CD14-positive monocyte (primary cell): ENCODE results near the gene DBNDD1. TPM values are rescaled to one million over a fixed set of nuclear protein-coding genes. Genes with fewer than 3 reads are reported as not detected.
A peak's percentile ranks its signal among the peaks of the same experiment; 100 is the strongest.

Experiments used
- DNase-seq, 3 donors: peaks; one replicate each; pipeline ENCODE4 v3.0.0-alpha.2; 2011 to 2022
- H2AFZ ChIP-seq: 2 replicates; pipeline ENCODE4 v1.6.0; 2012; ENCODE audit warnings: mild to moderate bottlenecking, low read depth, low read length, inconsistent platforms; ENCODE audit not compliant: insufficient read depth, poor library complexity, severe bottlenecking
- H3K27ac ChIP-seq, 2 donors: 1 replicate in 1 of 2; 2 replicates in 1 of 2; pipeline ENCODE4 v1.5.1; 2012 to 2013; ENCODE audit warnings: low read length in 2 of 2, control low read depth in 1 of 2, inconsistent platforms in 1 of 2, low read depth in 1 of 2, mild to moderate bottlenecking in 1 of 2
- H3K27me3 ChIP-seq, 2 donors: one replicate each; pipeline versions ENCODE4 v1.6.0 to v1.6.1; 2011 to 2013; ENCODE audit warnings: low read length in 2 of 2; ENCODE audit not compliant: control insufficient read depth in 2 of 2, insufficient read depth in 2 of 2
- H3K36me3 ChIP-seq, 2 donors: replicated peaks in 1 of 2; 1 replicate in 1 of 2; 2 replicates in 1 of 2; pipeline versions ENCODE4 v1.5.1 to v1.6.1; 2012 to 2013; ENCODE audit warnings: low read length in 2 of 2, control low read depth in 1 of 2, inconsistent platforms in 1 of 2, mild to moderate bottlenecking in 1 of 2; ENCODE audit not compliant: insufficient read depth in 2 of 2, control insufficient read depth in 1 of 2
- H3K4me1 ChIP-seq, 2 donors: 1 replicate in 1 of 2; 2 replicates in 1 of 2; pipeline versions ENCODE4 v1.5.1 to v1.6.1; 2012 to 2013; ENCODE audit warnings: low read length in 2 of 2, control low read depth in 1 of 2, inconsistent platforms in 1 of 2, mild to moderate bottlenecking in 1 of 2, moderate library complexity in 1 of 2; ENCODE audit not compliant: insufficient read depth in 2 of 2, control insufficient read depth in 1 of 2
- H3K4me2 ChIP-seq: replicated peaks from 2 replicates; pipeline ENCODE3; 2012; ENCODE audit warnings: low read length, moderate library complexity, mild to moderate bottlenecking; ENCODE audit not compliant: poor library complexity, severe bottlenecking; ENCODE audit errors: extremely low read depth
- H3K4me3 ChIP-seq, 3 experiments: fragments of 200-600 bp in 1 of 3; sonication (generic) in 1 of 3; replicated peaks in 1 of 3; 1 replicate in 2 of 3; 2 replicates in 1 of 3; pipeline ENCODE4 v1.5.1; 2011 to 2013; ENCODE audit warnings: low read length in 3 of 3, mild to moderate bottlenecking in 3 of 3, control low read depth in 2 of 3, low read depth in 2 of 3, inconsistent platforms in 1 of 3, moderate library complexity in 1 of 3
- H3K79me2 ChIP-seq: 2 replicates; pipeline ENCODE4 v1.6.0; 2012; ENCODE audit warnings: mild to moderate bottlenecking, control low read depth, inconsistent platforms, low read length, moderate library complexity; ENCODE audit not compliant: insufficient read depth
- H3K9ac ChIP-seq: 2 replicates; pipeline ENCODE4 v1.6.0; 2017; ENCODE audit warnings: low read length, mild to moderate bottlenecking; ENCODE audit not compliant: insufficient read depth, poor library complexity, severe bottlenecking
- H3K9me3 ChIP-seq, 2 donors: replicated peaks in 1 of 2; 1 replicate in 1 of 2; 2 replicates in 1 of 2; pipeline versions ENCODE4 v1.5.1 to v1.6.1; 2012 to 2013; ENCODE audit warnings: low read length in 2 of 2, control low read depth in 1 of 2; ENCODE audit not compliant: control insufficient read depth in 1 of 2, insufficient read depth in 1 of 2
- H4K20me1 ChIP-seq: 2 replicates; pipeline ENCODE4 v1.6.0; 2012; ENCODE audit warnings: mild to moderate bottlenecking, low read length, control low read depth, moderate library complexity; ENCODE audit not compliant: insufficient read depth
- H3K27ac Mint-ChIP-seq, 7 donors: one replicate each; pipeline ENCODE4 v1.8.0; 2020; ENCODE audit warnings: mild to moderate bottlenecking in 7 of 7, mixed read lengths in 7 of 7, moderate library complexity in 6 of 7, inconsistent platforms in 2 of 7
- H3K27me3 Mint-ChIP-seq, 3 donors: one replicate each; pipeline ENCODE4 v1.8.0; 2021 to 2022; ENCODE audit warnings: low read depth in 3 of 3, mild to moderate bottlenecking in 3 of 3, mixed read lengths in 3 of 3, moderate library complexity in 3 of 3, inconsistent platforms in 1 of 3
- H3K36me3 Mint-ChIP-seq, 2 donors: one replicate each; pipeline ENCODE4 v1.8.0; 2020; ENCODE audit warnings: mixed read lengths in 2 of 2, inconsistent platforms in 1 of 2, mild to moderate bottlenecking in 1 of 2
- H3K4me1 Mint-ChIP-seq: one replicate; pipeline ENCODE4 v1.8.0; 2020; ENCODE audit warnings: mild to moderate bottlenecking, mixed read lengths
- H3K4me3 Mint-ChIP-seq, 2 donors: one replicate each; pipeline ENCODE4 v1.8.0; 2020; ENCODE audit warnings: mild to moderate bottlenecking in 2 of 2, mixed read lengths in 2 of 2, moderate library complexity in 1 of 2
- H3K9me3 Mint-ChIP-seq, 7 donors: one replicate each; pipeline ENCODE4 v1.8.0; 2020 to 2022; ENCODE audit warnings: mixed read lengths in 7 of 7, mild to moderate bottlenecking in 6 of 7, moderate library complexity in 6 of 7, inconsistent platforms in 2 of 7
- WGBS: methylation state at CpG from one replicate; pipeline ENCODE4 v1.1.5; 2013; ENCODE audit warnings: missing lambda C conversion rate; ENCODE audit not compliant: insufficient coverage; 5-methylcytosine and 5-hydroxymethylcytosine counted together
- intact Hi-C, 2 donors: fragments of 100-400 bp; cut with micrococcal nuclease; formaldehyde crosslinking; loops; one replicate each; pipeline versions ENCODE4 v1.15.0 to v1.15.1; 2023
- polyA plus RNA-seq, 3 donors: library from polyadenylated mRNA; depleted of rRNA in 1 of 3; unstranded in 2 of 3; stranded (reverse) in 1 of 3; fragments of 300-500 nt in 2 of 3; fragments of >200 nt in 1 of 3; fragmentation: Illumina TruSeq in 2 of 3; gene quantifications; 1 replicate in 2 of 3; 2 replicates in 1 of 3; pipeline ENCODE4 v1.2.3, GENCODE V29; 2012 to 2021
- TF ChIP-seq, protein P1 (sequence below): fragments of 200-600 bp; IDR thresholded peaks from one replicate; pipeline ENCODE4 v1.8.0; 2022; ENCODE audit warnings: antibody characterized with exemption, mild to moderate bottlenecking

DBNDD1 gene
- polyA plus RNA-seq, 3 donors: 0.07 TPM; not detected in 2

DNA sequence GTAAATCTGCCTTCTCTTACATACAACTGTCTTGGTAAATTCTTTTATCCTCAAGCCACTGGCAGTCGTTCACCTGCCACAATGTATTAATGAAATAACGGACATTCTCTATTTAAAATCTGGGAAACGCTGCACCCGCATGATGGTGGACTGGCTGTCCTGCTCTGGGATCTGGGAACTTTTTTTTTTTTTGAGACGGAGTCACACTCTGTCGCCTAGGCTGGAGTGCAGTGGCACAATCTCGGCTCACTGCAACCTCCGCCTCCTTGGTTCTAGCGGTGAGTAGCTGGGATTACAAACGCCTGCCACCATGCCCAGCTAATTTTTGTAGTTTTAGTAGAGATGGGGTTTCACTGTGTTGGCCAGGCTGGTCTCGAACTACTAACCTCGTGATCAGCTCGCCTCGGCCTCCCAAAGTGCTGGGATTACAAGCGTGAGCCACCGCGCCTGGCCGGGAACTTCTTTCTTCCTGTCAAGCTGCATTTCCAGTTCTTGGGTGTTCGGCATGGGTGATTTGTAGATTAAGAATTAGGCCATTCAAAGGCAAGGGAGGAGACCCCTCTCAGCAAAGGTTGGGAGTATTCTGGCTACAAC, 29.6 kb upstream of the DBNDD1 start:
- Histone ChIP-seq H3K9me3 (peaks cover under 1 to 4% of the 10 kb centered on the region in 2 donors), H4K20me1 (no peaks in the 10 kb centered on the region), H3K4me2 (no peak overlapping the region), H2AFZ (no peak overlapping the region), H3K79me2 (no peaks in the 10 kb centered on the region), H3K4me1 (peaks cover 10 to 12% of the 10 kb centered on the region in 2 donors), H3K36me3 (no peaks in the 10 kb centered on the region), H3K4me3 (no peak overlapping the region), H3K9ac (no peak overlapping the region), H3K27ac (no peak overlapping the region), H3K27me3 (peaks cover 9 to 21% of the 10 kb centered on the region in 2 donors)
- no peak overlapping the region for H3K4me3 Mint-ChIP-seq
- H3K36me3 Mint-ChIP-seq: peaks cover 0 to 4% of the 10 kb centered on the region in 2 donors
- peak overlapping the region in 1 of 7 donors; percentile 15 for H3K27ac Mint-ChIP-seq
- H3K4me1 Mint-ChIP-seq: peaks cover 14% of the 10 kb centered on the region
- DNase-seq: no peak
- peaks cover 7 to 15% (median 12%) of the 10 kb centered on the region in 7 donors for H3K9me3 Mint-ChIP-seq
- TF ChIP-seq, protein P1, sequence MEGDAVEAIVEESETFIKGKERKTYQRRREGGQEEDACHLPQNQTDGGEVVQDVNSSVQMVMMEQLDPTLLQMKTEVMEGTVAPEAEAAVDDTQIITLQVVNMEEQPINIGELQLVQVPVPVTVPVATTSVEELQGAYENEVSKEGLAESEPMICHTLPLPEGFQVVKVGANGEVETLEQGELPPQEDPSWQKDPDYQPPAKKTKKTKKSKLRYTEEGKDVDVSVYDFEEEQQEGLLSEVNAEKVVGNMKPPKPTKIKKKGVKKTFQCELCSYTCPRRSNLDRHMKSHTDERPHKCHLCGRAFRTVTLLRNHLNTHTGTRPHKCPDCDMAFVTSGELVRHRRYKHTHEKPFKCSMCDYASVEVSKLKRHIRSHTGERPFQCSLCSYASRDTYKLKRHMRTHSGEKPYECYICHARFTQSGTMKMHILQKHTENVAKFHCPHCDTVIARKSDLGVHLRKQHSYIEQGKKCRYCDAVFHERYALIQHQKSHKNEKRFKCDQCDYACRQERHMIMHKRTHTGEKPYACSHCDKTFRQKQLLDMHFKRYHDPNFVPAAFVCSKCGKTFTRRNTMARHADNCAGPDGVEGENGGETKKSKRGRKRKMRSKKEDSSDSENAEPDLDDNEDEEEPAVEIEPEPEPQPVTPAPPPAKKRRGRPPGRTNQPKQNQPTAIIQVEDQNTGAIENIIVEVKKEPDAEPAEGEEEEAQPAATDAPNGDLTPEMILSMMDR: no peak
- H3K27me3 Mint-ChIP-seq: peaks cover 17 to 37% (median 31%) of the 10 kb centered on the region in 3 donors
- 93% methylated on average over 17 of the region's 19 CpGs for WGBS
- intact Hi-C loops: no loop called here

DNA sequence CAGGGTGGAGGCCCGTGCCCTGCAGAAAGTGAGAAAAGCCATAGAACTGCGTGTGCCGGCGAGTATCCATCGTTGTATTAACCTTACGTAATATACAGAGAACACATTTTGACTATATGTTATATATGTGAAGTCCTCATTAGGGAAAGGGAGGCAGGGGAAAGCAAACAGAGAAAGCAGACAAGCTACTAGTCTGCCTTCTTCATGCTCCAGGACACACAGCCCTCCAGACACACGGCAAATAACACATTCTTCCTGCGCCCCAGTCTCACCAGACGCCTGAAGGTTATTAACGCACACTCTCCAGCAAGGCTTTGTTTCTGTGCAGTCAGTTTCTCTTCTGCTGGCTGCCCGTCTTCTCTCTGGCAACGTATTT, 29.1 kb upstream of the DBNDD1 start:
- Mint-ChIP-seq H3K27me3 (peaks cover 17 to 37% (median 26%) of the 10 kb centered on the region in 3 donors), H3K27ac (peak overlapping the region in 1 of 7 donors; percentile 8), H3K4me3 (peak overlapping the region; percentile 34 to 63), H3K9me3 (peaks cover 4 to 10% (median 7%) of the 10 kb centered on the region in 7 donors), H3K36me3 (peaks cover 0 to 2% of the 10 kb centered on the region in 2 donors), H3K4me1 (peaks cover 14% of the 10 kb centered on the region)
- H3K4me1 ChIP-seq: peaks cover 10 to 12% of the 10 kb centered on the region in 2 donors
- no peak for DNase-seq
- no peak overlapping the region for H3K27ac ChIP-seq
- no peaks in the 10 kb centered on the region for H4K20me1 ChIP-seq
- no peak overlapping the region for H3K4me2 ChIP-seq
- H3K79me2 ChIP-seq: no peaks in the 10 kb centered on the region
- H3K9me3 ChIP-seq: peaks cover 0 to 2% of the 10 kb centered on the region in 2 donors
- H3K4me3 ChIP-seq: no peak overlapping the region
- intact Hi-C loops: no loop called here
- no peak overlapping the region for H3K9ac ChIP-seq
- 69% methylated on average over 6 of the region's 12 CpGs for WGBS
- peaks cover 9 to 21% of the 10 kb centered on the region in 2 donors for H3K27me3 ChIP-seq
- TF ChIP-seq, protein P1: no peak
- H3K36me3 ChIP-seq: no peaks in the 10 kb centered on the region
- no peak overlapping the region for H2AFZ ChIP-seq
